ENCODE measurements around the gene RHBDD1.
"Not testable (repeated sequence)": the region's sequence is repeated elsewhere in the genome, so short reads cannot be mapped to it uniquely, and the experiment has no call there.

The RHBDD1 gene

GRCh38 chr2:226831266-226831665, 4.6 kb upstream of the RHBDD1 start:
- H4K20me1 ChIP-seq (ENCODE audit: insufficient read depth, low read length) = no peaks in the 10 kb centered on the region
- no peak for TF ChIP-seq EZH2 (IDR thresholded peaks at IDR 0.05; ENCODE audit: borderline replicate concordance, low read length)
- TF ChIP-seq CTCF (IDR thresholded peaks at IDR 0.05; ENCODE audit: low read length) = no peak
- no peak overlapping the region for H2AFZ ChIP-seq (ENCODE audit: low read length)
- H3K79me2 ChIP-seq (ENCODE audit: insufficient read depth, low read length) = no peaks in the 10 kb centered on the region
- 0 out of 2 replicates have a peak, but pooled peaks cover 6% of the 10 kb centered on the region for H3F3A ChIP-seq (ENCODE audit: insufficient read depth, low read length)
- peaks cover 28% of the 10 kb centered on the region for H3K4me1 ChIP-seq (ENCODE audit: insufficient read depth, low read length, severe bottlenecking)
- H3K27ac ChIP-seq (ENCODE audit: low read depth, low read length, poor library complexity, severe bottlenecking) = no peak overlapping the region
- no peaks in the 10 kb centered on the region; the same call in 1 of the 2 replicates for H3K36me3 ChIP-seq (ENCODE audit: insufficient read depth, low read length)
- no peak overlapping the region for H3K9ac ChIP-seq (ENCODE audit: low read length)
- no peaks in the 10 kb centered on the region for H3K9me3 ChIP-seq (ENCODE audit: low read length)
- no peaks in the 10 kb centered on the region for H3K9me2 ChIP-seq (ENCODE audit: low read depth, low read length)
- no peak overlapping the region for H3K4me2 ChIP-seq (ENCODE audit: low read length)
- H3K27me3 ChIP-seq (ENCODE audit: insufficient read depth, low read length) = no peaks in the 10 kb centered on the region
- no peak overlapping the region for H3K4me3 ChIP-seq (ENCODE audit: low read depth, low read length, poor library complexity, severe bottlenecking)

DNA sequence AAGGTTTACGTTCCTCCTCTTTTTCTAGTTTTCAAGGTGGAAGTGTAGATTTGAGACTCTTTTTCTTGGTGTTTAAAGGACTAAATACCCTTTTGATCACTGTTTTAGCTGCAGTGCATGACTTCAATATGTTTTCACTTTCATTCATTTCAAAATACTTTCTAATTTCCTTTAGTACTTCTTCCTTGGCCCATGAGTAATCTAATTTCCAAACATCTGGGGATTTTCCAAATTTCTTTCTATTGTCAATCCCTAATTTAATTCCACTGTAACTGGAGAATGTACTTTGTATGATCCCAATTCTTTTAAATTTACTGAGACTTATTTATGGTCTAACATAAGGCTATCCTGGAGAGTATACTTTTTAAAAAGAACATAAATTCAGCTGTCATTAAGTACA, 3.8 kb upstream of the RHBDD1 start:
- Histone ChIP-seq H3K9me2 (ENCODE audit: low read depth, low read length) (no peaks in the 10 kb centered on the region), H3K27me3 (ENCODE audit: insufficient read depth, low read length) (no peaks in the 10 kb centered on the region), H3K9ac (ENCODE audit: low read length) (no peak overlapping the region), H4K20me1 (ENCODE audit: insufficient read depth, low read length) (no peaks in the 10 kb centered on the region), H3K79me2 (ENCODE audit: insufficient read depth, low read length) (no peaks in the 10 kb centered on the region), H3F3A (ENCODE audit: insufficient read depth, low read length) (0 out of 2 replicates have a peak, but pooled peaks cover 10% of the 10 kb centered on the region), H3K9me3 (ENCODE audit: low read length) (no peaks in the 10 kb centered on the region), H3K4me3 (ENCODE audit: low read depth, low read length, poor library complexity, severe bottlenecking) (no peak overlapping the region), H3K4me2 (ENCODE audit: low read length) (no peak overlapping the region), H3K4me1 (ENCODE audit: insufficient read depth, low read length, severe bottlenecking) (peaks cover 35% of the 10 kb centered on the region), H2AFZ (ENCODE audit: low read length) (no peak overlapping the region), H3K36me3 (ENCODE audit: insufficient read depth, low read length) (no peaks in the 10 kb centered on the region; the same call in 1 of the 2 replicates), H3K27ac (ENCODE audit: low read depth, low read length, poor library complexity, severe bottlenecking) (no peak overlapping the region)
- TF ChIP-seq EZH2 (IDR thresholded peaks at IDR 0.05; ENCODE audit: borderline replicate concordance, low read length) = no peak
- TF ChIP-seq CTCF (IDR thresholded peaks at IDR 0.05; ENCODE audit: low read length) = no peak

DNA sequence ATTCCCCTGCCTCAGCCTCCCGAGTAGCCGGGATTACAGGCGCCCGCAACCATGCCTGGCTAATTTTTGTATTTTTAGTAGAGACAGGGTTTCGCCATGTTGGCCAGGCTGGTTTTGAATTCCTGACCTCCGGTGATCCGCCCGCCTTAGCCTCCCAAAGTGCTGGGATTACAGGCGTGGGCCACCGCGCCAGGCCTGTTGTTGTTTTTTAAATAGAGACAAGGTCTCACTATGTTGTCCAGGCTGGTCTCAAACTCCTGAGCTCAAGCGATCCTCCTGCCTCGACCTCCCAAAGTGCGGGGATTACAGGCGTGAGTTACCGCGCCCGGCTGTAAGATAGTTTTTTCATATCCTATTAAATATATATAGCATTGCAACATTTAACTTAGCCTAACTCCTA, 974 bp upstream of the RHBDD1 start:
- not testable (repeated sequence) for H3K36me3 ChIP-seq (ENCODE audit: insufficient read depth, low read length); H4K20me1 ChIP-seq (ENCODE audit: insufficient read depth, low read length); H3F3A ChIP-seq (ENCODE audit: insufficient read depth, low read length); H3K27me3 ChIP-seq (ENCODE audit: insufficient read depth, low read length); H2AFZ ChIP-seq (ENCODE audit: low read length); H3K9me2 ChIP-seq (ENCODE audit: low read depth, low read length); H3K9me3 ChIP-seq (ENCODE audit: low read length)
- H3K4me2 ChIP-seq (ENCODE audit: low read length) = peak overlapping the region; percentile 95
- peak overlapping the region; percentile 74 for H3K4me3 ChIP-seq (ENCODE audit: low read depth, low read length, poor library complexity, severe bottlenecking)
- H3K4me1 ChIP-seq (ENCODE audit: insufficient read depth, low read length, severe bottlenecking) = peaks cover 60% of the 10 kb centered on the region
- peak overlapping the region; percentile 97 for H3K27ac ChIP-seq (ENCODE audit: low read depth, low read length, poor library complexity, severe bottlenecking)
- peak overlapping the region; percentile 93; the same call in 1 of the 2 replicates for H3K9ac ChIP-seq (ENCODE audit: low read length)
- H3K79me2 ChIP-seq (ENCODE audit: insufficient read depth, low read length) = peaks cover 14% of the 10 kb centered on the region; the same call in 1 of the 2 replicates

GRCh38 chr2:226835420-226835795, 446 bp upstream of the RHBDD1 start:
- H3K4me3 ChIP-seq (ENCODE audit: low read depth, low read length, poor library complexity, severe bottlenecking) = peak overlapping the region; percentile 74
- peak overlapping the region; percentile 95 for H3K4me2 ChIP-seq (ENCODE audit: low read length)
- no peak overlapping the region for H2AFZ ChIP-seq (ENCODE audit: low read length)
- H3K27me3 ChIP-seq (ENCODE audit: insufficient read depth, low read length) = no peaks in the 10 kb centered on the region
- H3K4me1 ChIP-seq (ENCODE audit: insufficient read depth, low read length, severe bottlenecking) = peaks cover 60% of the 10 kb centered on the region
- TF ChIP-seq EZH2 (IDR thresholded peaks at IDR 0.05; ENCODE audit: borderline replicate concordance, low read length) (no peak), CTCF (IDR thresholded peaks at IDR 0.05; ENCODE audit: low read length) (no peak)
- H3F3A ChIP-seq (ENCODE audit: insufficient read depth, low read length) = 0 out of 2 replicates have a peak, but pooled peaks cover 10% of the 10 kb centered on the region
- peaks cover 17% of the 10 kb centered on the region; the same call in 1 of the 2 replicates for H3K79me2 ChIP-seq (ENCODE audit: insufficient read depth, low read length)
- H3K9me2 ChIP-seq (ENCODE audit: low read depth, low read length) = no peaks in the 10 kb centered on the region
- H3K36me3 ChIP-seq (ENCODE audit: insufficient read depth, low read length) = peaks cover 4% of the 10 kb centered on the region
- H3K9ac ChIP-seq (ENCODE audit: low read length) = peak overlapping the region; percentile 93
- no peaks in the 10 kb centered on the region for H4K20me1 ChIP-seq (ENCODE audit: insufficient read depth, low read length)
- no peaks in the 10 kb centered on the region for H3K9me3 ChIP-seq (ENCODE audit: low read length)
- peak overlapping the region; percentile 97 for H3K27ac ChIP-seq (ENCODE audit: low read depth, low read length, poor library complexity, severe bottlenecking)
